GM19328 (cell line): Measurements from ENCODE around the gene RIC8A.

ENCODE experiments used
- ATAC-seq: cut with Tn5 transposase; IDR thresholded peaks from one replicate; pipeline ENCODE4 v1.9.1; 2021; ENCODE audit warnings: mild to moderate bottlenecking, moderate library complexity; ENCODE audit not compliant: unreplicated experiment

The RIC8A gene

GRCh38 chr11:240315-240714, 32.8 kb downstream of the RIC8A start:
- no peak for ATAC-seq

GRCh38 chr11:241634-242033, 34.1 kb downstream of the RIC8A start:
- no peak for ATAC-seq

- ATAC-seq: no peak
Measured at GRCh38 chr11:244376-244775, 36.9 kb downstream of the RIC8A start.

- ATAC-seq: no peak
Measured at GRCh38 chr11:249062-249461, 41.6 kb downstream of the RIC8A start.

GRCh38 chr11:250274-250673, 42.8 kb downstream of the RIC8A start:
- ATAC-seq: no peak

- ATAC-seq: no peak
Measured at GRCh38 chr11:250740-251299, 43.3 kb downstream of the RIC8A start.

- ATAC-seq: no peak
Measured at GRCh38 chr11:251550-251949, 44.0 kb downstream of the RIC8A start.

- no peak for ATAC-seq
Measured at GRCh38 chr11:252666-253065, 45.2 kb downstream of the RIC8A start.

GRCh38 chr11:253160-253885, 45.8 kb downstream of the RIC8A start:
- ATAC-seq: no peak

- no peak for ATAC-seq
Measured at GRCh38 chr11:253886-254270, 46.4 kb downstream of the RIC8A start.

- no peak for ATAC-seq
Measured at GRCh38 chr11:255176-255575, 47.7 kb downstream of the RIC8A start.

- no peak for ATAC-seq
Measured at GRCh38 chr11:255816-256215, 48.3 kb downstream of the RIC8A start.

- ATAC-seq: no peak
Measured at GRCh38 chr11:256952-257737, 49.6 kb downstream of the RIC8A start.

GRCh38 chr11:257766-258493, 50.4 kb downstream of the RIC8A start:
- ATAC-seq: no peak

GRCh38 chr11:259413-259812, 51.9 kb downstream of the RIC8A start:
- ATAC-seq: no peak

- no peak for ATAC-seq
Measured at GRCh38 chr11:261624-262023, 54.1 kb downstream of the RIC8A start.
